Stimulated activated CD4-positive, alpha-beta T cell treated with anti-CD3 and anti-CD28 coated beads, TNF-alpha, amount 100 ng/mL, for 1 hour (primary cell): ENCODE results near the gene ODAD2.
"Not testable (repeated sequence)": the region's sequence is repeated elsewhere in the genome, so short reads cannot be mapped to it uniquely, and the experiment has no call there.

Source experiments
- DNase-seq, 3 donors: peaks; one replicate each; pipeline ENCODE4 v3.0.0-alpha.2; 2020; ENCODE audit warnings: low read depth in 3 of 3, low spot score in 1 of 3

The ODAD2 gene, protein sequence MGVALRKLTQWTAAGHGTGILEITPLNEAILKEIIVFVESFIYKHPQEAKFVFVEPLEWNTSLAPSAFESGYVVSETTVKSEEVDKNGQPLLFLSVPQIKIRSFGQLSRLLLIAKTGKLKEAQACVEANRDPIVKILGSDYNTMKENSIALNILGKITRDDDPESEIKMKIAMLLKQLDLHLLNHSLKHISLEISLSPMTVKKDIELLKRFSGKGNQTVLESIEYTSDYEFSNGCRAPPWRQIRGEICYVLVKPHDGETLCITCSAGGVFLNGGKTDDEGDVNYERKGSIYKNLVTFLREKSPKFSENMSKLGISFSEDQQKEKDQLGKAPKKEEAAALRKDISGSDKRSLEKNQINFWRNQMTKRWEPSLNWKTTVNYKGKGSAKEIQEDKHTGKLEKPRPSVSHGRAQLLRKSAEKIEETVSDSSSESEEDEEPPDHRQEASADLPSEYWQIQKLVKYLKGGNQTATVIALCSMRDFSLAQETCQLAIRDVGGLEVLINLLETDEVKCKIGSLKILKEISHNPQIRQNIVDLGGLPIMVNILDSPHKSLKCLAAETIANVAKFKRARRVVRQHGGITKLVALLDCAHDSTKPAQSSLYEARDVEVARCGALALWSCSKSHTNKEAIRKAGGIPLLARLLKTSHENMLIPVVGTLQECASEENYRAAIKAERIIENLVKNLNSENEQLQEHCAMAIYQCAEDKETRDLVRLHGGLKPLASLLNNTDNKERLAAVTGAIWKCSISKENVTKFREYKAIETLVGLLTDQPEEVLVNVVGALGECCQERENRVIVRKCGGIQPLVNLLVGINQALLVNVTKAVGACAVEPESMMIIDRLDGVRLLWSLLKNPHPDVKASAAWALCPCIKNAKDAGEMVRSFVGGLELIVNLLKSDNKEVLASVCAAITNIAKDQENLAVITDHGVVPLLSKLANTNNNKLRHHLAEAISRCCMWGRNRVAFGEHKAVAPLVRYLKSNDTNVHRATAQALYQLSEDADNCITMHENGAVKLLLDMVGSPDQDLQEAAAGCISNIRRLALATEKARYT

DNA sequence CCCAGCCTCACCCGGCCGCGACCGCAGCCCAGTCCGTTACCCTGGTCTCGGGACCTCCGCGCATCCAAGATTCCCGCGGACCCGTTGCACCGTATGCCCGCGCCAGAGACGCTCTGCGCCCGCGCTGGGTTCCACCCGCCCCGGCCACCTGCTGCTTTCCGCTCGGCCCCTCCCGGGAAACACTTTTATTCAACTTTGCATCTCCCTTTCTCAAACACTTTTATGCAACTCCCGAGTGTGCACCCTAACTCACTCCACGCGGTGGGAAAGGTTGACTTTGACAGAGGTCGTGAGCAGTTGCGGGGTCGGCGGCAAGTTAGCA lies at the start of gene ODAD2:
TSS of gene ODAD2 (minus strand) at position 126 of the 322 bp plus-strand sequence. CDS start 3,937 bp downstream, outside the sequence.
- no peak for DNase-seq

DNA sequence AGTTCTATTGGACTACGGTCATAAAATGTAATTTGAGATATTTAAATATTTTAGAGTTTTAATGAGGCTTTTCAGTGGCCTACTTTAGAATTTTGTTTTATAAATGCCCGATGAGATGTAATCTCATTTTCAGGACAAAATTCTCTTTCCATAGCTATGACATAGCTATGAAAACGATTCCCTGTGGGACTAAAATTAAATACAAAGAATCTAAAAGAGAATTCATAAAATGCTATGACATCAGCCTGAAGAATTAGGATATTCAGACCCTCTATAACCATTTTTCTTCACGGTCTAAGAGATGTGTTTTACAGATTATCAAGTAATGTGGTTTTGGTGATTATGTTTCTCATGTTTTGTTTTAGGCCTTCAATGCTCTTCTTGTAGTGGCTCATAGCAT lies 48.2 kb upstream of the ODAD2 start:
- DNase-seq: no peak

DNA sequence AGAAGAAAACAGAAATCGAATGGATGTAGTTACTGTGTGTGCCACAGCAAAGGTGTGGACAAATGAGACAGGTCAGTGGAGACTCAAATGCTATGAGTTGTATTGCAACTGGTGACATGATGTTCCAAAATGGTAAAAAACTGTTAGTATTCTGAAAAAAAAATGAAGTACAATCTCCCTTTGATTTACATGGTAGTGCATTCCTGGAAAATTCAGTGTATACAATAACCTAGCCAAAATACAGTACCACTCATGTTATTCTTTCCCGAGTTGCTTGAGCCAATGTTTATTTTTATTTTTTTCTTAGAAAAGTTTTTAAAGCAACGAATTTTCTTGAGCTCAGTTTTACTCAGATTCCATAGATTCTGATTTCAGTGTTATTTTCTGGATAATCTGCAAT lies 47.7 kb upstream of the ODAD2 start:
- DNase-seq: no peak

DNA sequence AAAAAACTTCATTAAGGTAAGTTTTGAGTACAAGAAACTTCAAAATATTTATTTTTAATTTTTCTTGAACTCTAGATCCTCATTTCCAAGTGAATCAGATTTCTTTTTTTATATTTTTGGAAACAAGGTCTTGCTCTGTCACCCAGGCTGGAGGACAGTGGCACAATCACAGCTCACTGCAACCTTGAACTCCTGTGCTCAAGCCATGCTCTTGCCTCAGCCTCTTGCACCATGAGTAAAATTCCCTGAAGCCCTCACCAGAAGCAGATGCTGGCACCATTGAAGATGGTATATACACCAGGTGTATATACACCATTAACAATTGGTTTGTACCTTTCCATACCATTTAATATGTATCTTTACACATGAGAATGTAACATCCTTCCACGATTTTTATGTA lies 45.1 kb upstream of the ODAD2 start:
- DNase-seq: no peak

DNA sequence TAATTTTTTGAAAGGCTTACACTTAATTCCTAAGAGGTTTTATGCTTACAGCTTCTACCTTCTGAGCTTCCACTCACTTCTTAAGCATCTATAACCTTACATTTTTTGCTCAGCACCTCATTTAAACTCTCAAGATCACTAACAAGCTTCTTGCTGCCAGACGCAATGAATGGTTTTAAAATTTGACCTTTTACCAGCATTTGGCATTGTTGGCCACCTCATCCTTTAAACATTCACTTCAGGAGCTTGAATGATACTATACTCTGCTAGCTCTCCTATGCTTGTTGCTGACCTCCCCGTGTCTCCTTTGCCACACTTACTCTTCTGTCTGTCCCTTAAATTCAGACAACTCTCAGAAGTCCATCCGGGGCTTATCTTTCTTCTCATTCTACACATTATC lies 37.7 kb upstream of the ODAD2 start:
- DNase-seq: no peak

DNA sequence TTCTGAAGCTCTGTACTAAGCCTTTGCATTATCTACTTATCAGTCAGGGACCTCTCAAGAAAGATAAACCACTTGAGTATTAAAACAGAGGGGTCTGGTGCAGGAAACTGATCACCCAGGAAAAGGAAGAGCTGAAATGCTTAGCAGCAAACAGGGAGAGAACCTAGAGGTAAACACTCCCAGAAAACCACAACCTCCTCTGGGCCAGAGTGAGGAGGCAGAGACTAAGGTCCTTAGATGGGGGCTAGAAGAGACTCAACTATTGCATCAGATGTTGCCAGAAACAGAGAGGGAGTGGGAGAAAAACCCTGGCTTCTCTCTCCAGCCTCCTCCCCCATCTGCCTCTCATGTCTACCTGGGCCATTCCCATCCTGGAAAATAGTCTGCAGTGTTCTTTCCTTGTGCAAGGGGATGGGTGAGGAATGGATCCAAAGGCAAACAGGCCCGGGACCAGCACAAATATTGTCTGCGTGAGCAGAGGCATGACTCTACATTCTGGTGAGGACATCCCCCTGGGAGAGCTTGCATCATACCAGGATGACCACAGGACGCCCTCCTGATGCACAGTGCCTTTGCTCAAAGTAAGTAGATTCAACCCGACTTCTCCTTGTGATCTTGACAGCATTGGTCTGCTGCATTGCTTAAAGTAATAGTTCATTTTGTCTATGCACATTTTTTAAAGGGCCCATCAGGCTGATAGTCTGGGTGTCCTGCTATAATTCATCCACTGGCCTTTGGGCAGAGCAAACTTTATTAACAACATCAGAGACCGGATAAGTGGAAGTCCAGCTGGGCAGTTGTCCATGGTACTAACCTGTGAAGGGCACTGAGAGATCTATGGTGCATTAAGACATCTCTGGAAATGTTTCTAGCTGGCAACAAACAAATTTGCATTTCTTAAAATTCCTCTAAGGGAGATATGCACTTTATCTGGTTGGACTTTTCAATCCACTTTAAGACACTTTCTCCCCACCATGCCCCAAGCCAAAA lies 22.4 kb upstream of the ODAD2 start:
- no peak for DNase-seq

DNA sequence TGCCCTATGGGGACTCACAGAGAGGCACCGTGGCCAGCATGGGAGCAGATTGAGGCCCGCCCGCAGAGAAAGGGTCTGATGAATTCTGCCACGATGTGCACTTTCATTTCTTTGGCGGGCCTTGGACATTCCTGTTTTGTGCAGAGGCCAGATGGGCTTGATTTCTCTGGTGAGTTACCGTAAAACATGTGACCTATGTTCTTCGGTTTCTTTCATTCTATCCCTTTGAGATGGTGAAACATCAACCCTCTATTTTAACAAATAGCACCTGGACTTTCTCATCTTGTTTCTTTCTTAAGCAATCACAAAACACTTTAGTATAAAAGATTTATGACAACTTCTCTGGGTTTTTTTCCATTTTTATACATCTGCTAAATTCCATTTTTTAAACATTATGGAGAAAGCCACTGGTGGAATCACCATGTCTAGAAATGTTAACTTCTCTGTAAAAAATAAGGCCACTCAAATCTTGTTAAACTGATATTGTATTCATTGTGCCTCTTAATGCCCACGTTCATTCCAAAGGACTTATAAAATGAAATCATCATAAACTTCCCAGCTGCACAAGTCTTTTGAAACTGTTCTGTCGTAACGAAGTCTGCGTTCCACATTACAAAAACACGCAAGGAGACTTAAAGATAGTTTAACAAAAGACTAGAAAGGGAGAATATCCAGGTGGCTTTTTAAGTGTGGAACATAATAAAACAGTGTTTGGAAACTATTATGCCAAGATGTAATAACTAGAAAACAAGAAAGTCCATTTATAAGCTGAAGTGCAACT lies 21.4 kb upstream of the ODAD2 start:
- DNase-seq: no peak

DNA sequence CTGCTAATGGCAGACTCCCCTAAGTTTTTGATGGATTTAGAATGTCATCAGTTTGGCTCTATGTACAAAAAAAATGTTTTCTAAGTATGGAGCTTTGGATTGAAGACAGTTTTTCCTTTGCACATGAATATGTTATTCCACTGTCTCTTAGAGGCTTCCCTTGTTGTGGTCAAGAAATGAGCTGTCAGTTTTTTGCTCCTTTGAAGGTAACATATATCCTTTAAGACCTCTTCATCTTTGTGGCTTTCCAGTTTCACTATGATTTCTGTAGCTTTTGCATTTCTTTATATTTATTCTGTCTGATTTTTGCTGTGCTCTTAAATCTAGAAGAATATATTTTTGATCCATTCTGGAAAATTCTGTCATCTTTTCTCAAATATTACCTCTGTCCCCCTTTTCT lies 15.8 kb upstream of the ODAD2 start:
- no peak for DNase-seq

DNA sequence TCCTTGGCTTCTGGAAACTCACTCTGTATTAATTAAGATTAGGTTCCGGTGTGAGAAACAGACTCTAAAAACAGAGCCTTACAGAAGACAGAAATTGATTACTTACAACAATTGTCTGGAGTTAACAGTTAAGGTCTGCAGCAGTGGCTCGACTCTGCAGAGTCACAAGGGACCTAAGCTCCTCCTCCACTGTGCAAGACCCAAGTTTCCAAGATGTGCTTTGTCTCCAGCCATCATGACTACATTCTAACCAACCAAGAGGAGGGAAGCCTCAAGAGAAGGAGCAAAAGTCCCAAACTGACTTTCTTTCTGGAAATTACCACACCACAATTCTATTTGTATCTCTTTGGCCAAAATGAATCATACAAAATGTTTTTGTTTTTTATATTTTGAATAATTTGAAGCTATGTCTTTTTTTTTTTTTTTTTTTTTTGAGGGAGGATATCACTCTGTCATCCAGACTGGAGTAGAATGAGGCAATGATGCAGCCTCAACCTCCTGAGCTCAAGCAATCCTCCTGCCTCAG lies 14.2 kb upstream of the ODAD2 start:
- DNase-seq: no peak

DNA sequence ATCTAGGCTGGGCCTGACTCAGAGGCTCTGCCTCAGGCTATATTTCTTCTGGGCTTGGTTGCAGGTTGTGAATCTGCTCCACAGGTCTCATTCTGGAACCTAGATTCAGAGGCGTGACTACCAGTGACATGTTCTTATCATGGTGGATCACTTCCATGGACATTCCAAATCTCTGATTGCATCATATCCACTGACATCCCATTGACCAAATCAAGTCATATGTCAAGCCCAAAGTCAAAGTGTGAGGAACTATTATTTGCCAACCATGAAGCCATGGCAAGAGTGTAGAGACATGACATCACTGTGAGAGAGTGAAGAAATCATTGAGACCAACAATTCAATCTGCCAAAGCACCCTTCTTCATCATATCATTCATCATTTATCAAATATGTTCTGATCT lies 11.9 kb upstream of the ODAD2 start:
- no peak for DNase-seq

DNA sequence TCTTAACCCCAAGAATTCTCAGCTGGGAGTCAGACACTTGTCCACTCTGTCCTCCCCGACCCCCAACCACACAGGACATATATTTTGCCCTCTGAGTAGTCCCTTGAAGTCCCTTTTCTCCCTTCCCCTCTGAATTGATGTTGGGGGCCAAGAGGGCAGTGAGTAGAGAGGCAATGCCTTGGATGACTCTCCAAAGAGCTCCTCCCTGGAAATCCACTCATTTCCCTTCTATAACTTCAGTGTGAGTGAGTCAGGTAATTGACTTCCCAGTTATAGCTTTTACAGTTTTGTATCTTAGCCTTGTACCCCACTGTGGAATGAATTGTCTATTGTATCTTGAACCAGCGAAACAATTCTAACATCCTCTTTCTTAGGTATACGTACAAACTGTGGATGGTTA lies 9.2 kb upstream of the ODAD2 start:
- no peak for DNase-seq

DNA sequence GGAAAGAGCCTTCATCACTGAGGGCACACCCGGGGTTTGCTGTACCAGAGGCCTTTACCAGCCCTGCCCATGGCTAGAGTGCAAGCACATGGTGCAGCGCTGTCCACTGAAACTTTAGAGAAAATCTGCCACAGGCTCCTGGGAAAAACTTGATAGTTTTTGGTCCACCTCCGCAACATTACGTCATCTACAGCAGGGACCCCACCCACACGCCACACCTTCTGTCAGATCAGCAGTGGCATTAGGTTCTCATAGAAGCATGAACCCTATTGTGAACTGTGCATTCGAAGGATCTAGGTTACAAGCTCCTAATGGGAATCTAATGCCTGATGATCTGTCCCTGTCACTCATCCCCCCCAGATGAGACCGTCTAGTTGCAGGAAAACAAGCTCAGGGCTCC lies 2.5 kb upstream of the ODAD2 start:
- no peak for DNase-seq

DNA sequence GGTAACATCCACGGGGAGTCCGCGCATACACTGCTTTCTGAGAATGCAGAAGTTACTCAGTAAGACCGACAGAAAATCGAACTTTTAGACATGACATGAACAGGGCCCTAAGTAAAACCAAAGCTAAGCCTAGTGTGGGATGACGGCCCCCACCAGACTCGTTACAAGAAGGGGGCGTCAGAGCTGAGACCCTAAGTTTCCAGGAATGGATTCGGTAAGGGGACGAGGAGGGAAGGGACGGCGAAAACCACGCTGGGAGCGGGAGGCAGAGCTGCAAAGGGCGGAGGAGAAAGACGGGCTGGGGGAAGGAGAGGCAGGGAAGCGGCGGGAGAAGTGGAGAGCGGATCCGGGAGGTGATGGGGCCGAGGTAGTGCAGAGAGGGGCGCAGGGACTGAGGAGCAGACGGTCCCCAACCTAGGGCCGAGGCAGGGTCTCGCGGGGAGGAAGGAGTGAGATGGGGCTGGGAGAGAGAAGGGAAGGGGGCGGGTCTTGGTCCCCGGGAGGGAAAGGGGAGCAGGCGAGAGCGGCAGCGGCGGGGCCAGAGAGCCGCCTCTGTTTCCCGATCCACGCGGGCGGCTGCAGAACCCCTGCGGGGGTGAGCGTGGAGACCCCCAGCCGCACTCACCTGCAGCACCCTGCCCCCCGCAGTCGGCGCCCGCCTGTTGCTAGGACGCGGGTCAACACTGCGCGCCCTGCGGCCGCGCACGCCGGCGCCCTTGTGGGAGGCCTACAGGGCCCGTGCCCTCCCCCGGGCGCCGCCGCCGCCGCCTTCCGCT lies 513 bp downstream of the ODAD2 start:
- peak in 1 of 3 donors; percentile 6 for DNase-seq

DNA sequence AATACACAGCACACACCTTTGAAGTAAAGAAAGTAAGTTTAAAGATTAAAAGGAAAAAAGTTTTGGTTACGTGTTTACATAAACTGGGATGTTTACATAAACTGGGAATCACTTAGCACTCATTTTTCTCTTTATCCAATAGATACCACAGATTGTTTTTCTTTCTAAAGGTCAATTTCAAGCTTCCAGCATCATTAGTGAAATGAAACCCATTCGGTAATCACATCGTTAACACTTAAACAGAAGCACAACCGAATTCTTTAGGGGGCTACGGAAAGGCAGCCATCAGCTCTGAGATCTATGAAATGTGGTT lies 1.1 kb downstream of the ODAD2 start:
- no peak for DNase-seq

DNA sequence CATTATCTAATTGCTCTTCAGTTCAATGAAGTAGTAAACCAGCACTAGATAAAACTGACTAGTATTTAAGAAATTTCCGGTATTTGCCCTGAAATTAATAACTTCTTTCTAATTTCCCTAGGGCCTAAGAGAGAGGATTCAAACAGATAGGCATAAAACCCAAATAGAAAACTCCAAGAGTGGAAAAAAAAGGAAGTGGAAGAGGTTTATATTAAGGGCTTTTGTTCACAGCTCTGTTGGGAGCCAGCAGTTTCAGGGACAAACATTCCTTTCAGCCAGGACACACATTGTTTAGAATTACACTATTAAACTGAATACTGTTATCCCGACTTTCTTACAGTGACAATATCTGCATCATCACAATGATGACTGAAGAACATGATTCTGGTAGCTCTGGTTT lies 3.6 kb downstream of the ODAD2 start:
- DNase-seq: no peak

DNA sequence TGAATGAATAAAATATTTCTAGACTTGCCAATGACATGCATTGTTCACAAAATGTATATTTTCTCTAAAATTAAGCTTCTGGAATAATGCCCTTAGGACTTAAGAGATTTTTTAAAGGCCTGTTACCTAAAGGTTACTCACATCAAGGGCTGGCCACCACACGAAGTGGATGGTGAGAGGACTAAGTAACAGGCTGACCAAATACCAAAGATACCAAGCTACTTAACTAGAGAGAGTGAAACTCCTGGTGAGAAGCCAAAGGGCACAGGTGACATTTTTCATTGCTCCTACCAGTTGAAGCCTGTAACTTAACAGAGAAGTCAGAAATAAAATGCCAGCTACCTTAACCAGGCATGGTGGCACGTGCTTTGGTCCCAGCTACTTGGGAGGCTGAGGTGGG lies 9.5 kb downstream of the ODAD2 start:
- not testable (repeated sequence) for DNase-seq

DNA sequence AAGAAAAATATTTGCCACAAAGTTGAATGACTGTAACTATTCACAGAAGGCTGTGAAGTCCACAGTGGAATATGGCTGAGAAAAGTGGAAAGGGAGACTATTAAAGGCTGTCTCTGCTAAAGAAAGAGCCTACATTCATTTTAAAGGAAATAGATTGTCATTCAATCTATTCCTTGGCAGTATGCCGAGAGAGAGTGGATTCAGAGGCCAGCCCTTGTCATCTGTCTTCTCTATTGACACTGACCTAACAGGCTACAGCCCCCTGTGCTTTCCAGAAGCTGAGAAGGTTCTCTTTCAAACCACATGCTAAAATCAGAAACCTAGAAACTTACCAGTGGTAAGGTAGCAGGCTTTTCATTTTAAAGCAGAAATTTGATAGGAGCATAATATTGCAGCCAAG lies 12.1 kb downstream of the ODAD2 start:
- no peak for DNase-seq

DNA sequence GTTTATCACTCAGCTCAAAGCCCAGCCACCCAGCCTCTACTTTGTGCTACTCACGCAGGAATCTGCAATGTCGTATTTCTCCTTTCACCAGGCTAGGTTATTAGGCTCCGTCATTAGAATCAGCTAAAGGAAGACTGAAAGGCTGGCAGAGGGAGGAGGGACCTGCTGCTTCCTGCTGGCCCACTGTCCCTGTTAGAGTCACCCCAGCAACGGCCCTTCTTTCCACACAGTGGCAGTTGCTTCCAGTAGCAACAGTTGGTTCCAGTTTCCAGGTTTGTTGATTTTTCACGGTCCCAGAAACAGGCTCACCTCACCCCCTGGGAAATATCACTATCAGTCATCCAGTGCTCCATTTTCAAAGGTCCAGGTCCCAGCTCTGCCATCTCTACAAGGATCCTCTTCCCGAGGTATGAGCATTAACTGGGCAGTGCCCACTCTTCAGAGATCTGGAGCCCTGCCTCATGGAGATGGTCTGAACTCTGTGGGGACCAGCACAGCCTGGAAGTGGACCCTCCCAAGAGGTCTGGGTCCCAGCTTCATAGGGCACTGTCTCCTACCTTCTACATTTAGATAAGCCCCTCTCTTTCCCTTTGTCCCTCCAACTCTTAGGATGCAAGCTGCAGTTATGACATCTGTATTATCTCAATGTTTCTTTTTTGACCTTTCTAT lies 15.9 kb downstream of the ODAD2 start:
- no peak for DNase-seq

DNA sequence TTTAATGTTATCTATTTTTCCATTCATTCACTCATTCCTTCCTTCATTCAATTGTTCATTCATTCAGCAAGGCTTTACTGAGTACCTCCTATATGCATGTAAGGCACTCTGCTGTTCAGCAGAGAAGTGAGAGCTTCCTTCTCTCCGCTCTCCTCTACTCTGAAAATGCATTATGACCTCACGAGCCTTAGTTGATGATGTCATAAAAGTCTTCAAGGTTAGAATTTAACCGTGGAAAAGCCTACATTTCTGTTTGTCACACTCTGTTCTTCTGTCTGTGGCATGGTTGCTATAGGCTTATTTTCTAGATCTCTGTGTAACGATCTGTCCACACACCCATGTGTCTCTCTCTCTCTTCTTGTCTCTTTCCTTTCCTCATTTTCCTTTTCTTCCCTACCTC lies 17.1 kb downstream of the ODAD2 start:
- no peak for DNase-seq
